Measurements from ENCODE around the gene CDH4. TPM values are rescaled to one million over a fixed set of nuclear protein-coding genes. Genes with fewer than 3 reads are reported as not detected.

The CDH4 gene
- total and polyA plus RNA-seq, 2 donors (not counting 1 experiment from before 2014, with no cell fraction given), result not detected

GRCh38 chr20:61903575-61904340 lies 651.7 kb downstream of the CDH4 start:
- H3K4me1 Mint-ChIP-seq, result no peaks in the 10 kb centered on the region
- intact Hi-C loops (cut with micrococcal nuclease), result no loop called here
- Histone ChIP-seq H3K9me3 (ENCODE audit: control extremely low read depth in 1 of 3, control insufficient read depth in 2 of 3, insufficient read depth in 1 of 3, low read length in 2 of 3) (no peaks in the 10 kb centered on the region), H3K27me3 (replicated peaks in 1 of 4; ENCODE audit: control extremely low read depth in 1 of 4, control insufficient read depth in 3 of 4, insufficient read depth in 4 of 4, low read length in 3 of 4) (no peaks in the 10 kb centered on the region), H3K36me3 (replicated peaks in 1 of 2; ENCODE audit: control extremely low read depth in 1 of 2, control insufficient read depth in 1 of 2, extremely low read depth in 1 of 2, insufficient read depth in 2 of 2, low read length in 1 of 2) (no peaks in the 10 kb centered on the region), H3K9ac (ENCODE audit: low read length) (no peak overlapping the region), H3K79me2 (ENCODE audit: control insufficient read depth, insufficient read depth, low read length) (no peaks in the 10 kb centered on the region), H3K4me1 (ENCODE audit: control insufficient read depth in 2 of 2, insufficient read depth in 2 of 2, low read length in 2 of 2) (no peaks in the 10 kb centered on the region), H3K4me3 (ENCODE audit: control extremely low read depth in 1 of 5, extremely low read depth in 1 of 5, insufficient read depth in 1 of 5, low read depth in 2 of 5, low read length in 4 of 5) (no peak overlapping the region), H3K27ac (ENCODE audit: low read length in 2 of 2) (no peak overlapping the region), H2AFZ (ENCODE audit: insufficient read depth, low read depth, low read length, poor library complexity, severe bottlenecking) (no peak overlapping the region), H4K20me1 (ENCODE audit: control insufficient read depth, insufficient read depth, low read length, poor library complexity, severe bottlenecking) (no peaks in the 10 kb centered on the region), H3K4me2 (replicated peaks; ENCODE audit: low read depth, low read length, poor library complexity, severe bottlenecking) (no peak overlapping the region)
- H3K9me3 Mint-ChIP-seq (ENCODE audit: insufficient read depth), result no peaks in the 10 kb centered on the region
- ATAC-seq (ENCODE audit: low read depth) (no peak), DNase-seq (no peak)
- H3K4me3 Mint-ChIP-seq, result no peak overlapping the region
- 87% methylated on average over 25 of the region's 26 CpGs for WGBS (ENCODE audit: insufficient coverage)
- TF ChIP-seq, protein P1, sequence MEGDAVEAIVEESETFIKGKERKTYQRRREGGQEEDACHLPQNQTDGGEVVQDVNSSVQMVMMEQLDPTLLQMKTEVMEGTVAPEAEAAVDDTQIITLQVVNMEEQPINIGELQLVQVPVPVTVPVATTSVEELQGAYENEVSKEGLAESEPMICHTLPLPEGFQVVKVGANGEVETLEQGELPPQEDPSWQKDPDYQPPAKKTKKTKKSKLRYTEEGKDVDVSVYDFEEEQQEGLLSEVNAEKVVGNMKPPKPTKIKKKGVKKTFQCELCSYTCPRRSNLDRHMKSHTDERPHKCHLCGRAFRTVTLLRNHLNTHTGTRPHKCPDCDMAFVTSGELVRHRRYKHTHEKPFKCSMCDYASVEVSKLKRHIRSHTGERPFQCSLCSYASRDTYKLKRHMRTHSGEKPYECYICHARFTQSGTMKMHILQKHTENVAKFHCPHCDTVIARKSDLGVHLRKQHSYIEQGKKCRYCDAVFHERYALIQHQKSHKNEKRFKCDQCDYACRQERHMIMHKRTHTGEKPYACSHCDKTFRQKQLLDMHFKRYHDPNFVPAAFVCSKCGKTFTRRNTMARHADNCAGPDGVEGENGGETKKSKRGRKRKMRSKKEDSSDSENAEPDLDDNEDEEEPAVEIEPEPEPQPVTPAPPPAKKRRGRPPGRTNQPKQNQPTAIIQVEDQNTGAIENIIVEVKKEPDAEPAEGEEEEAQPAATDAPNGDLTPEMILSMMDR (IDR thresholded peaks at IDR 0.05), result no peak
- TF ChIP-seq EZH2 (IDR thresholded peaks at IDR 0.05; ENCODE audit: borderline replicate concordance, insufficient read depth, low read depth, low read length, poor library complexity, severe bottlenecking), result no peak
- no peak overlapping the region for H3K27ac Mint-ChIP-seq
- ChIA-PET CTCF (no interaction called here), POLR2A (no interaction called here)
- H3K27me3 Mint-ChIP-seq, result peaks cover 3% of the 10 kb centered on the region

DNA sequence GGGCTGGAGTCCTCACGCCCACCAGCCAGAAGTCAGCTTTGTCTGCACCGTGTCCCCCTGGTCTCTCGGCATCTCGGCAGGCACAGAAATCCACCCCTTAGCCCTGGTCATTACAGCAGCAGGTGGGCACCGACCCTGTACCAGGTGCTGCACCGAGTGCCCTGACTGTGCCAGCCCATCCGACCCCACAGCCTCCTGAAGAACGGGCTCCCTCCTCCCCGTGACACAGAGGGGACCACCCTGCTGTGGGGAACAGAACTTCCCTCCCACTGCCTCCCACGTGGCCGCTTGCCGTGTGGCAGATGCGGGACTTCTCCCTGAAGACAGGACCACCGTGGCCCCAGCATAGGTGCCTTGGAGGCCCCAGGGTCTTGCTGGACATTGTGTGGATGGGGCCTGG lies 652.4 kb downstream of the CDH4 start:
- Histone ChIP-seq H3K9ac (ENCODE audit: low read length) (no peak overlapping the region), H3K4me2 (replicated peaks; ENCODE audit: low read depth, low read length, poor library complexity, severe bottlenecking) (no peak overlapping the region), H3K9me3 (ENCODE audit: control extremely low read depth in 1 of 3, control insufficient read depth in 2 of 3, insufficient read depth in 1 of 3, low read length in 2 of 3) (no peaks in the 10 kb centered on the region), H3K27ac (ENCODE audit: low read length in 2 of 2) (no peak overlapping the region), H3K4me3 (ENCODE audit: control extremely low read depth in 1 of 5, extremely low read depth in 1 of 5, insufficient read depth in 1 of 5, low read depth in 2 of 5, low read length in 4 of 5) (no peak overlapping the region), H2AFZ (ENCODE audit: insufficient read depth, low read depth, low read length, poor library complexity, severe bottlenecking) (no peak overlapping the region), H3K36me3 (replicated peaks in 1 of 2; ENCODE audit: control extremely low read depth in 1 of 2, control insufficient read depth in 1 of 2, extremely low read depth in 1 of 2, insufficient read depth in 2 of 2, low read length in 1 of 2) (no peaks in the 10 kb centered on the region), H3K27me3 (replicated peaks in 1 of 4; ENCODE audit: control extremely low read depth in 1 of 4, control insufficient read depth in 3 of 4, insufficient read depth in 4 of 4, low read length in 3 of 4) (no peaks in the 10 kb centered on the region), H4K20me1 (ENCODE audit: control insufficient read depth, insufficient read depth, low read length, poor library complexity, severe bottlenecking) (no peaks in the 10 kb centered on the region), H3K79me2 (ENCODE audit: control insufficient read depth, insufficient read depth, low read length) (no peaks in the 10 kb centered on the region), H3K4me1 (ENCODE audit: control insufficient read depth in 2 of 2, insufficient read depth in 2 of 2, low read length in 2 of 2) (no peaks in the 10 kb centered on the region)
- DNase-seq, result no peak
- POLR2A ChIA-PET, result no interaction called here
- H3K27ac Mint-ChIP-seq, result no peak overlapping the region
- TF ChIP-seq, protein P1 (IDR thresholded peaks at IDR 0.05), result no peak
- no peaks in the 10 kb centered on the region for H3K4me1 Mint-ChIP-seq
- no peaks in the 10 kb centered on the region for H3K9me3 Mint-ChIP-seq (ENCODE audit: insufficient read depth)
- H3K4me3 Mint-ChIP-seq, result no peak overlapping the region
- peaks cover 3% of the 10 kb centered on the region for H3K27me3 Mint-ChIP-seq
- CTCF ChIA-PET, result interaction anchor here (1.1 kb wide), 1 partner anchor 8 kb away, joined by 4 read pairs; no protein-coding TSS in a partner anchor
- intact Hi-C loops (cut with micrococcal nuclease), result no loop called here
- ATAC-seq (ENCODE audit: low read depth), result no peak
- 90% methylated on average over 13 of the region's 14 CpGs for WGBS (ENCODE audit: insufficient coverage)

Data from B cell (primary cell).